HepG2 (cell line): ENCODE measurements around the gene BLVRA. TPM values are rescaled to one million over a fixed set of nuclear protein-coding genes. Genes with fewer than 3 reads are reported as not detected.

Experiments used
- CBFB ChIP-seq: sonication (generic); formaldehyde crosslinking; IDR thresholded peaks from 2 replicates; pipeline ENCODE4 v1.4.0; 2020; ENCODE audit warnings: missing genetic modification reagents
- CBX2 ChIP-seq, 2 experiments: fragments of 200-600 bp in 1 of 2; sonication (generic); formaldehyde crosslinking in 1 of 2; IDR thresholded peaks; 2 replicates each; pipeline versions ENCODE4 v1.7.0 to v1.8.1; 2018 to 2022; ENCODE audit warnings: low read depth in 2 of 2, low read length in 1 of 2, mild to moderate bottlenecking in 1 of 2, missing genetic modification reagents in 1 of 2
- E2F5 ChIP-seq: sonication (generic); formaldehyde crosslinking; conservative IDR thresholded peaks from 2 replicates; pipeline ENCODE4 v1.4.0; 2020; ENCODE audit warnings: missing genetic modification reagents
- FOXO4 ChIP-seq: sonication (generic); formaldehyde crosslinking; conservative IDR thresholded peaks from 2 replicates; pipeline ENCODE4 v1.8.1; 2023; ENCODE audit warnings: missing genetic modification reagents
- GLI4 ChIP-seq: sonication (generic); formaldehyde crosslinking; IDR thresholded peaks from 2 replicates; pipeline ENCODE4 v1.5.1; 2020; ENCODE audit warnings: missing genetic modification reagents, mild to moderate bottlenecking, moderate library complexity, borderline replicate concordance
- HNRNPUL1 ChIP-seq: fragments of 200-400 bp; formaldehyde crosslinking; IDR thresholded peaks from 2 replicates; pipeline ENCODE4 v1.6.1; 2017; ENCODE audit warnings: low read depth, mild to moderate bottlenecking, low read length, moderate library complexity
- HOXD1 ChIP-seq: sonication (generic); formaldehyde crosslinking; IDR thresholded peaks from 2 replicates; pipeline ENCODE4 v1.5.0; 2020; ENCODE audit warnings: missing genetic modification reagents
- MTF1 ChIP-seq: sonication (generic); formaldehyde crosslinking; IDR thresholded peaks from 2 replicates; pipeline ENCODE4 v1.5.0; 2020; ENCODE audit warnings: missing genetic modification reagents
- MXD4 ChIP-seq: IDR thresholded peaks from 2 replicates; pipeline ENCODE4 v1.6.1; 2016; ENCODE audit warnings: mild to moderate bottlenecking, missing biosample characterization, missing genetic modification reagents
- MXI1 ChIP-seq: IDR thresholded peaks from 3 replicates; pipeline ENCODE4 v1.6.1; 2012; ENCODE audit warnings: low read depth, low read length, inconsistent platforms, borderline replicate concordance
- NFYB ChIP-seq: sonication (generic); formaldehyde crosslinking; IDR thresholded peaks from 2 replicates; pipeline ENCODE4 v1.4.0; 2020; ENCODE audit warnings: missing genetic modification reagents
- PHF21A ChIP-seq: sonication (generic); formaldehyde crosslinking; IDR thresholded peaks from 2 replicates; pipeline ENCODE4 v1.5.0; 2020; ENCODE audit warnings: mild to moderate bottlenecking, missing genetic modification reagents
- PTBP1 ChIP-seq: fragments of 200-400 bp; formaldehyde crosslinking; IDR thresholded peaks from 2 replicates; pipeline ENCODE4 v1.6.1; 2018; ENCODE audit warnings: low read length, low read depth; ENCODE audit not compliant: poor library complexity, severe bottlenecking
- RERE ChIP-seq: IDR thresholded peaks from 2 replicates; pipeline ENCODE4 v1.6.1; 2016; ENCODE audit warnings: low read depth, missing genetic modification reagents, missing compliant biosample characterization
- ZBTB8A ChIP-seq: sonication (generic); formaldehyde crosslinking; IDR thresholded peaks from 2 replicates; pipeline ENCODE4 v1.4.0; 2020; ENCODE audit warnings: mild to moderate bottlenecking, low read depth, missing genetic modification reagents, borderline replicate concordance
- ZKSCAN1 ChIP-seq: fragments of 150-350 bp; IDR thresholded peaks from 2 replicates; pipeline ENCODE4 v1.6.1; 2014; ENCODE audit warnings: low read length
- ZNF281 ChIP-seq: sonication (generic); formaldehyde crosslinking; IDR thresholded peaks from 2 replicates; pipeline ENCODE4 v1.4.0; 2020; ENCODE audit warnings: missing genetic modification reagents, borderline replicate concordance
- ZNF30 ChIP-seq: sonication (generic); formaldehyde crosslinking; IDR thresholded peaks from 2 replicates; pipeline ENCODE4 v1.5.0; 2020; ENCODE audit warnings: mild to moderate bottlenecking, missing genetic modification reagents
- ZNF768 ChIP-seq: sonication (generic); formaldehyde crosslinking; IDR thresholded peaks from 2 replicates; pipeline ENCODE4 v1.4.0; 2020; ENCODE audit warnings: missing genetic modification reagents
- polyA plus RNA-seq, 8 experiments: library from polyadenylated mRNA; depleted of rRNA in 3 of 8; stranded (reverse) in 7 of 8; unstranded in 1 of 8; fragments of >200 nt; fragmentation: Illumina TruSeq in 4 of 8; extraction: Trizol in 4 of 8; gene quantifications; 2 replicates each; pipeline versions ENCODE4 v1.2.1 to v1.2.3, GENCODE V29; 2011 to 2016; ENCODE audit warnings: low read depth in 4 of 8, missing spikeins in 1 of 8, mixed read lengths in 1 of 8; ENCODE audit not compliant: insufficient read depth in 1 of 8
- total RNA-seq, 5 experiments: library from RNA; depleted of rRNA; stranded (reverse); fragments of >200 nt; fragmentation: Illumina TruSeq; extraction: Trizol; gene quantifications; 2 replicates each; pipeline ENCODE4 v1.2.3, GENCODE V29; 2016; ENCODE audit warnings: low read depth in 1 of 5

Gene BLVRA
- total and polyA plus RNA-seq, 2 of the 13 experiments (the other 11 are each of a cell fraction or from before 2014, with no cell fraction given): 39.2 to 64.2 TPM

GRCh38 chr7:43764807-43765491, 6.5 kb downstream of the BLVRA start (continued):
- TF ChIP-seq E2F5 (CRISPR knock-in tag): no peak
- no peak for TF ChIP-seq CBX2 (IDR thresholded peaks at IDR 0.05; ENCODE audit: low read depth, low read length)
- 0 out of 2 replicates have a peak, but pooled peaks have one; percentile 36 for TF ChIP-seq CBX2 (CRISPR knock-in tag; IDR thresholded peaks at IDR 0.05; ENCODE audit: low read depth)
- no peak for TF ChIP-seq ZBTB8A
- no peak for TF ChIP-seq HOXD1 (CRISPR knock-in tag)
- TF ChIP-seq RERE (CRISPR knock-in tag): no peak
- TF ChIP-seq ZKSCAN1: no peak
- no peak for TF ChIP-seq PTBP1
- TF ChIP-seq CBFB (CRISPR knock-in tag): no peak
- TF ChIP-seq MXI1: no peak
- no peak for TF ChIP-seq FOXO4
- TF ChIP-seq MXD4: no peak
- TF ChIP-seq ZNF768 (CRISPR knock-in tag): no peak
- TF ChIP-seq ZNF30: no peak
- TF ChIP-seq GLI4: no peak
- TF ChIP-seq ZNF281 (CRISPR knock-in tag): peak; percentile 60; the same call in 1 of the 2 replicates
- peak; percentile 27; the same call in 1 of the 2 replicates for TF ChIP-seq PHF21A (CRISPR knock-in tag)
- TF ChIP-seq MTF1: no peak
- TF ChIP-seq NFYB (CRISPR knock-in tag): no peak
- TF ChIP-seq HNRNPUL1: no peak
